Stimulated activated CD8-positive, alpha-beta memory T cell treated with anti-CD3 and anti-CD28 coated beads, Interleukin-15, amount 100 ng/mL, for 1 hour (primary cell): ENCODE data around the gene NRCAM.

Experiments used
- DNase-seq: peaks from one replicate; pipeline ENCODE4 v3.0.0-alpha.2; 2020; ENCODE audit warnings: low read depth

Gene NRCAM

GRCh38 chr7:108128514-108128913 is 327.7 kb downstream of the NRCAM start:
- DNase-seq, result no peak

DNA sequence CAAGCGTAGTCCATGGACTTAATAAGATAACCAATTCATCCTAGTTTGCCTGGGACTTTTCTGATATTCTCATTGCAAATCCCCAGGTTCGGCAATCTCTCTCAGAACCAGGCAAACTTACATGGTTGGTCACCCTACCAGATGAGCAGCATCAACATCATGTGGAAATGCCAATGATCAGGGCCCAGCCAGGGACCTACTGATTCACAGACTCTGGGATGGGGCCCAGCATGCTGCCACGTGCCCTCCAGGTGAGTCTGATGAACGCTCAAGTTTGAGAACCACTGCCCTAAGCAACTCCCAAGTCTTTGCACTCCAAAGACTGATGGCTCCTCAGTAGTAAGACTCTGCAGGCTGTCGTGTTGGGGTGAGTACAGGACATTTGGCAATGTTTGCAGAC is 328.8 kb downstream of the NRCAM start:
- DNase-seq, result no peak

DNA sequence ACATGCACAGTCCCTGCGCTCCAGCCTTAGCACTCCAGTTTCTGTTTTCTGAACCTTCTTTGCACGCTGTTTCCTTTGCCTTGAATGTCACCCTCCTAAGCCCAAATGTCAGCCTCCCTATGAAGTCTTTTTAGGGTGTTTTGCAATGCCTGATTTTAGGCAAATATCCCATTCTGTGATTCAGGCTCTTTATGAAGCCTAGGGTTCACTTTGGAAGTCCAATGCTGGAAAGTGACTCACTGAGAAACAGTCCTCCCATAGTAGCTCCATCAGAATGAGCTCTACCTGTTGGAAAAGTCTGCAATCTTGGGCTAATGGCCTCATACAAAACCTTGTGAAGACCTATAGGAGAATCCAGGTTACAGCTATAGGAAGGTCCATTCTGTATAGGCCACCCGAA is 331.4 kb downstream of the NRCAM start:
- DNase-seq, result no peak

DNA sequence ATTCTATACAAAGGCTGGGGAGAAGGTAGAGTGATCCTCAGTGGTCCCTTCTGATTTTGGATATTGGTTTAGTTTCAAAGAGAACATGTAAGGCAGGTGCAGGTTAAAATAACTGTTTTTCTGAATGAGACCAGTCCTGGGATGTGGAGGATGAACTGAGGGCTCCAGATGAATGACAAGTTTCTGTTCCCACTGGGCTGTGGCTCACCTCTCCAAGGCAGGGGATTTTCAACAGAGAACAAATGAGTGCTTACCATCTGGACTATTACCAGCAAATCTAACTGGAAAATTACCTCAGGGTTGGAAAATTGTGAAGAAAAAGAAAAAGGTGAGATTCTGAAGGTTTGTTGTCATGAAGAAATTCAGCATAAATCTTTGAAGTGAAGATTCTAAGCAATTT is 334.1 kb downstream of the NRCAM start:
- DNase-seq, result no peak

DNA sequence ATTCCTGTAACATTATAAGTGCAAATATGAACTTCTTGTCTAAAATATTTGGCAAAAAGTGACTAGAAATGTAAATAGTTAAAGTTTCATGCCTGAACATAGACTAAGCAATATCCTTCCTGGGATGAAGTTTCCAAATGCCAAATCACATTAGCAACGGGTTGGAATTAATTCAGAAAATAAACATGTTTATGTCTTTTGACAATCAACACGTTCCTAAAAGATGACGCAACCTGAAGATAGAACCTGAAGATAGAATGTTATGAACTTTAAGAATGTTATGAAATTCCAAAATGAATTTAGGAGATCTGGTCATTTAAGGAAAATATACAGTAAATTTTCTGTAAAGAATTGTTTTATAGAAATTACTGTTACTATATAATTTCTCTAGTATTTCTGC is 335.3 kb downstream of the NRCAM start:
- no peak for DNase-seq

DNA sequence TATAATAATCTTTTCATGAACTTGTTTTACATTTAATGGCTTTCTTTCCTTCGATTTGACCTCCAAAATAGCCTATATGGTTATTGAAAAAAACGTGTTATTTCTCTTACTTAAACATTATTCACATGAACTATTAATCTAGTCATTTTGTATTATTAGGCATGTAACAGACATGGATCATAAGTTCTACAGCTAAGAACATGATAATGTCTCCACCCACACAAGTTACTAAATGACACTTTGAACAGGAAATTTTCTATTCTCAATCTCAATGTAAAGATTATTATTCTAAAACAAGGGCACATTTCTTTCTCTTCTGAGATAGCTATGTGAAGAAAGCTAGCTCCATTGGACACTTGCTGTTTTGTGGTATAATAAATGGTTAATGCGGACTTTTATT is 336.0 kb downstream of the NRCAM start:
- DNase-seq, result no peak

GRCh38 chr7:108118959-108119358 is 337.3 kb downstream of the NRCAM start:
- DNase-seq, result no peak

DNA sequence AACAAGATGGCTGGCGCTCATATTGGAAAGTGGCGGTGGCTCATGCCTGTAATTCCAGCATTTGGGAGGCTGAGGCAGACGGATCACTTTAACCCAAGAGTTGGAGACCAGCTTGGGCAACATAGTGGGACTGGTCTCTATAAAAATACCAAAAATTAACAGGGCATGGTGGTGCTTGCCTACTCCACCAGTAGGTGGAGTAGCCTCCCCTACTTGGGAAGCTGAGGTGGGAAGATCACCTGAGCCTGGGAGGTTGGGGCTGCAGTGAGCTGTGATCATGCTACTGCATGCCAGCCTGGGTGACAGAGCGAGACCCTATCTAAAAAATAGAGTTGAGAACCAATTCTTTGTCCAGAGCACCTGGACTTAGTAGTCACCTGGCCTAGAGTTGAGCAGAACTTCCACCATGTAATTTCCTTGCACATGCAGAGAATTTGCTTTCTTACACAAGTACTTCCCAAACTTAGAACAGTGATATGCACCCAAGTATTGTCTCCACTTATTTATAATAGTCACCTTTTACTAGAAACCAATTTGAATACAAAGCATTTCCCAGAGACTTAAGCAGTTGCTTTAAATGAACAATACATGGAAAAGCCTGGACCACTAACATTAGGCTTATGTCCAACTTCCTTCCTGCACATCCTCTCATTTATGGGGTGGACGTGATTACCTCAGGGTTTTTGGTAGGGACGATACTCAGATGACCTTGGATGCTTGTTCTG is 342.0 kb downstream of the NRCAM start:
- no peak for DNase-seq

DNA sequence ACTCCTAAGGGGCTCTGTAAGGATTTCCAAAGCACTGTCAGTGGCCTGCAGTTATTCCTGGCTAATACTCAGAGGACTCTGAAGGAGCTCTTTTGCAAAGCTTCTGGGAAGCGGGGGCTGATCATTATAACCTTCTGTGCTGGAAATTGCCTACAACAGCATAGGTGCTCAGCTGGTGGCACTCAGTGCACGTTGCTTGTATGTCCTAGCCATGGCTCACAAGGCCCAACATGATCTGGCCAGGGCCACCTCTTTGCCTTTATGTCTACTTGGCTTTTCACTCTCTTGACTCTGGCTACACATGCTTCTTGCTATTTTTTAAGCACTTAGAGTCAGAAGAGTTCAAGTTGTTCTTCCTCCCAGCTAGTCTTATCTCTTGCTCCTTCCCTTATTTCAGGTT is 343.6 kb downstream of the NRCAM start:
- DNase-seq, result no peak

DNA sequence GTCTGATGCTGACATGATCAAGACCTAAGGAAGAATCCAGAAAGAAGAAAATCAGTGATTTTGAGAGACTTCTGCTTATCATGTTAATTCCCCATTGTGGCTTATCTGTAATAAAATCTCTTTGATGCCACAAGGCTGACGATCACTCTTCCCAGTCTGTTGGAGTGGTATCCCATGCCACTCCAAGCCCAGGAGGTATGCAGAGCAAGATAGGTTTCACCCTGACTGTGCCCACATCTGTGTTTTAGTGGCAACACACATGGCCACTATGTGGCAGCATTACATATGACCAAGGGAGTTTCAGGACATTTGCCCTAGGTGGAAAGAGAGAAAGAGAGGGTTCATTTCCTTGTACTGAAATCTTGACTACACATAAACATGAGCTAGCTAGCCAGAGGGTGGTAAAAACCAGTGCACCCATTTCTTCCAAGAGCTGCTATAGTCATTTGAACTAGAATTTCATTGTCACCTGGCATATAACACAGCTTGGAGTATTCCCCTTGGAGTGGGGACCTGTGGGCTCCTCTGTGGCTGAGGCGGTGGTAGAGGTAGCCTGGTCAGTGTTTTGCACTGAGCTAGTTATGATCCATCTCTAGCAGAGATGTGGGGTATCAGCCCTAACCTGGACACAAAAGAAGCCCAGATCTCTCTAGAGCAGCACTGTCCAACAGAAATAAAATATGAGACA is 346.9 kb downstream of the NRCAM start:
- no peak for DNase-seq

GRCh38 chr7:108108131-108108530 is 348.1 kb downstream of the NRCAM start:
- no peak for DNase-seq

DNA sequence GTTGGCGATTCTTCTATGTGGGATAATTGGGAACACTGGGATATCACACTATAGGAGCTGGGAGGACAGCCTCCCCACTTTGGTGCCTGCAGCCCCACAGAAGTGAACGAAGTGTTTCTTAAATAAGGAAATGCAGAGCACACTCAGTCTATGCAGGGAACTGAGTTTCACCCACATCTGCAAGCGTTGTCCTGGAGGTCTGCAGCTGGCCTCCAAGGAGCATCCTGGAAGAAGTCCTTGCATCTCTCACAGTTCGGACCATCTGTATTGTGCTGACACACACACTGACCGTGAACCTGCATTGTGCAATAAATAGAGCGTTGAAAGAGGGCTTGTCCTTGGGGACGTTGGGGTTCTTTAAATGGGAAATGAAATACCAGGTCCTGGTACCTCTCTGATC is 351.9 kb downstream of the NRCAM start:
- no peak for DNase-seq

GRCh38 chr7:108103558-108104298 is 352.5 kb downstream of the NRCAM start:
- no peak for DNase-seq

DNA sequence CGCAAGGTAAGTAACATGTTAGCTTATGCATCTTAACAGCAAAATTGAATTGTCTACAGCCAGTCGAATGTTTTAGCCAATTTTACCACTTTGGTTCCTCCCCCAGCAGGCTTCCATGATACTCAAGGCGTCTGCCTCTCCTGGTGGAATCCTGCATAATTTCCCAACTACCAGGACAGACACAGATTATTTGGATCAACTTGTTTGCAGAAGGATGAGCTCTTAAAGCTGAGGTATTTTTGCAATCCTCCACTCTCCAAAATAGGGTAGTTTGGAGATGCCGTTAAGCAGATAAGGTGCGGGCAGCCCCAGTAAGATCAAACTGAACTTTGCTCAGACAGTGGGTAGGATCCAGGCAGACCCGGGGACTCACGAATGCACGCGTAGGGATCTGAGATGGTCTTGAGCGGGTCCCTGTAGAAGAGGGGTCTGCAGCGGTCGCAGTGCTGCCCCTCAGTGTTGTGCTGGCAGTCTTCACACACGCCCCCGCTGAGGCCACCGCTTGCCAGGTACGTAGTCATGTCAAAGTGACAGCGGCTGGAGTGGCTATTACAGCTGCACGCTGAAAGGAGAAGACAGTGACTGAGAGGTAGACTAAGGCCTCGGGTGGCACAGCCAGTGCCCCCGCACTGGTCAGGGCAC is 353.4 kb downstream of the NRCAM start:
- DNase-seq, result no peak

GRCh38 chr7:108101759-108102158 is 354.5 kb downstream of the NRCAM start:
- no peak for DNase-seq

DNA sequence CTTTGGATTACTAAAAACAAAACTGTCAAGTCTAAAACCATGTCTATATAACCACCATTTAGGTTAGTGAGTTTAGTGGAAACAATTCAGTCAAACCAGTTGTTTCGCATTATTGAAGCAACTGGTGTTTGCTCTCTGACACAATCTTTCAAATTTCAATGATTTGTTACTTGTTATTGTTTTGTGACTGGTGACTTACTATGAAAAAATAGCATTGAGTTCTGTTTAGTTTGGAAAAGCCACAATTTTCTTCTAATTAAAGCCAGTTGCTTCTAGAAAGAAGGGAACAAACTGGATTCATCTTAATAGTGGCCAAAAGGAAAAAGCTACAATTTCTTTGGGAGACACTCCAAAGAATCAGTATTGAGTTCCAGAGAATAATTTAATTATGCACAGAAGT is 356.5 kb downstream of the NRCAM start:
- DNase-seq, result no peak

GRCh38 chr7:108097703-108098102 is 358.5 kb downstream of the NRCAM start:
- DNase-seq, result no peak
